Measurements from ENCODE around the gene IGSF3.
"Not testable (repeated sequence)": the region's sequence is repeated elsewhere in the genome, so short reads cannot be mapped to it uniquely, and the experiment has no call there.

GRCh38 chr1:116593977-116594376, 73.6 kb downstream of the IGSF3 start:
- TF ChIP-seq CTCF, POLR2A (IDR thresholded peaks at IDR 0.05): not testable (repeated sequence)
